GM19455 (cell line): ENCODE measurements around the gene EPHA4.

Experiments
- ATAC-seq: cut with Tn5 transposase; IDR thresholded peaks from one replicate; pipeline ENCODE4 v1.9.1; 2021; ENCODE audit not compliant: unreplicated experiment

The EPHA4 gene

GRCh38 chr2:221405521-221405920, 166.6 kb downstream of the EPHA4 start:
- no peak for ATAC-seq

- ATAC-seq, result no peak
Measured at GRCh38 chr2:221402072-221402471, 170.0 kb downstream of the EPHA4 start.

- ATAC-seq, result no peak
Measured at GRCh38 chr2:221400411-221400810, 171.7 kb downstream of the EPHA4 start.

- no peak for ATAC-seq
Measured at GRCh38 chr2:221399183-221399582, 172.9 kb downstream of the EPHA4 start.

GRCh38 chr2:221397187-221397586, 174.9 kb downstream of the EPHA4 start:
- no peak for ATAC-seq

- no peak for ATAC-seq
Measured at GRCh38 chr2:221392228-221392881, 179.7 kb downstream of the EPHA4 start.

- no peak for ATAC-seq
Measured at GRCh38 chr2:221390878-221391277, 181.2 kb downstream of the EPHA4 start.

GRCh38 chr2:221389904-221390303, 182.2 kb downstream of the EPHA4 start:
- no peak for ATAC-seq

- no peak for ATAC-seq
Measured at GRCh38 chr2:221389421-221389820, 182.7 kb downstream of the EPHA4 start.

- no peak for ATAC-seq
Measured at GRCh38 chr2:221388891-221389290, 183.2 kb downstream of the EPHA4 start.

GRCh38 chr2:221385716-221386115, 186.4 kb downstream of the EPHA4 start:
- ATAC-seq, result no peak

GRCh38 chr2:221381928-221382488, 190.1 kb downstream of the EPHA4 start:
- ATAC-seq, result no peak

GRCh38 chr2:221380686-221381085, 191.4 kb downstream of the EPHA4 start:
- ATAC-seq, result no peak

GRCh38 chr2:221380062-221380461, 192.0 kb downstream of the EPHA4 start:
- no peak for ATAC-seq

GRCh38 chr2:221377597-221377996, 194.5 kb downstream of the EPHA4 start:
- no peak for ATAC-seq

- ATAC-seq, result no peak
Measured at GRCh38 chr2:221377066-221377465, 195.0 kb downstream of the EPHA4 start.

GRCh38 chr2:221374234-221374633, 197.9 kb downstream of the EPHA4 start:
- ATAC-seq, result no peak

- ATAC-seq, result no peak
Measured at GRCh38 chr2:221372907-221373306, 199.2 kb downstream of the EPHA4 start.

- ATAC-seq, result no peak
Measured at GRCh38 chr2:221372159-221372884, 199.8 kb downstream of the EPHA4 start.

- no peak for ATAC-seq
Measured at GRCh38 chr2:221371347-221371746, 200.8 kb downstream of the EPHA4 start.

- ATAC-seq, result no peak
Measured at GRCh38 chr2:221370857-221371211, 201.3 kb downstream of the EPHA4 start.

GRCh38 chr2:221370076-221370856, 201.8 kb downstream of the EPHA4 start:
- ATAC-seq, result no peak
